ENCODE data around the gene MED12L.

MED12L gene

GRCh38 chr3:151146071-151146730, 60.7 kb downstream of the MED12L start:
- no peak overlapping the region for H3K27ac Mint-ChIP-seq
- H3K27me3 Mint-ChIP-seq (ENCODE audit: low read depth) = no peaks in the 10 kb centered on the region
- no peak overlapping the region for H3K4me3 Mint-ChIP-seq
- peak; percentile 90 to 95 (median 92) for TF ChIP-seq CTCF (IDR thresholded peaks at IDR 0.05; ENCODE audit: unreplicated experiment in 3 of 3)
- H3K36me3 Mint-ChIP-seq (ENCODE audit: low read depth) = peaks cover 6% of the 10 kb centered on the region
- peaks cover 18% of the 10 kb centered on the region for H3K4me1 Mint-ChIP-seq
- no peaks in the 10 kb centered on the region for H3K9me3 Mint-ChIP-seq

- no peaks in the 10 kb centered on the region for H3K27me3 Mint-ChIP-seq (ENCODE audit: low read depth)
- no peaks in the 10 kb centered on the region for H3K9me3 Mint-ChIP-seq
- peaks cover 18% of the 10 kb centered on the region for H3K4me1 Mint-ChIP-seq
- no peak for TF ChIP-seq CTCF (IDR thresholded peaks at IDR 0.05; ENCODE audit: unreplicated experiment in 3 of 3)
- no peak overlapping the region for H3K4me3 Mint-ChIP-seq
- no peak overlapping the region for H3K27ac Mint-ChIP-seq
- H3K36me3 Mint-ChIP-seq (ENCODE audit: low read depth) = peaks cover 6% of the 10 kb centered on the region
Observed at GRCh38 chr3:151146731-151147091, 61.2 kb downstream of the MED12L start.

DNA sequence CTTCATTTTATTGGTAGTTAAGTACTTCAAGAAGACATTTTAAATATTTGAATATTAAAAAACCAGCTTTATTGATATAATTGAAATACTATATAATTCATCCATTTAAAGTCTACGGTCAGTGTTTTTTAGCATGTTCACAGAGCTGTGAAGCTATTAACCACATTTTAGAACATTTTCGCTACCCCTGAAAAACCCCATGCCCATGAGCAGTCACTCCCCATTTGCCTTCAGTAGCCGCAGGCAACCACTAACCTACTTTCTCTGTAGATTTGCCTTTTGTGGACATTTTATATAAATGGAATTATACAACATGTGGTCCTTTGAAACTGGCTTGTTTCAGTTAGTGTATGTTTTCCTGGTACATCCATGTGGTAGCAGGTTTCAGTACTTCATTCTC, 61.8 kb downstream of the MED12L start:
- Mint-ChIP-seq H3K27me3 (ENCODE audit: low read depth) (no peaks in the 10 kb centered on the region), H3K27ac (no peak overlapping the region), H3K9me3 (no peaks in the 10 kb centered on the region), H3K36me3 (ENCODE audit: low read depth) (peaks cover 6% of the 10 kb centered on the region), H3K4me3 (no peak overlapping the region), H3K4me1 (peaks cover 18% of the 10 kb centered on the region)
- no peak for TF ChIP-seq CTCF (IDR thresholded peaks at IDR 0.05; ENCODE audit: unreplicated experiment in 3 of 3)

DNA sequence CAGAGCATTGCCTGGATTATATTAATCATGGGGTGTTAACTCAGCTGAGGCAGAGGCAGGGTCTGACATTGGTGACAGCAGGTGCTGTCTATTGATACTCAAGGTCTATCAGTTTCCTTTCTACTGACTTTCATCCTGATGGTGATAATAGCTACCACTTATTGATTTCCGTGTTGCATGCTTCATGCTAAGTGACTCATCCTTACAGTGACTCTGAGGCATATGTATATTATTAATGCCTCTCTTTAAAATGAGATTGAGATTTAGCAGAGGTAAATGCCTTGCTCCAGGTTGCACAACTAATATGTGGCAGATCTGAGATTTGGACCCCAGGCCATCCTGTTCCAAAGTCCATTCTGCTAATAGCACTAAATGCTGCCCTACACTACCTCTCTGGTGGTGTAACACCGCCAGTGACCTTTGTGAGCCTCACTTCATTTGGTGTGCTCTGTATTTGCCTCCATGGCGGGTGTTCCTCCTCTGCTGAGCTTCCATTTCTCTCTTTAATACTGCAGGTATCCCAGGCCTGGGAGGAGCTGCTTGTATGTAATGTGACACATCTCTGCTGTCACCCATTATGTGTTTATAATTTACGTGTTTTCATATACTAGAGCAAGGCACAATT, 67.1 kb downstream of the MED12L start:
- Mint-ChIP-seq H3K27ac (no peak overlapping the region), H3K36me3 (ENCODE audit: low read depth) (peaks cover 6% of the 10 kb centered on the region), H3K27me3 (ENCODE audit: low read depth) (peaks cover 3% of the 10 kb centered on the region), H3K4me3 (no peak overlapping the region), H3K4me1 (no peaks in the 10 kb centered on the region), H3K9me3 (no peaks in the 10 kb centered on the region)
- TF ChIP-seq CTCF (IDR thresholded peaks at IDR 0.05; ENCODE audit: unreplicated experiment in 3 of 3) = no peak

- H3K27me3 Mint-ChIP-seq (ENCODE audit: low read depth) = peaks cover 3% of the 10 kb centered on the region
- no peaks in the 10 kb centered on the region for H3K4me1 Mint-ChIP-seq
- H3K27ac Mint-ChIP-seq = no peak overlapping the region
- peaks cover 14% of the 10 kb centered on the region for H3K36me3 Mint-ChIP-seq (ENCODE audit: low read depth)
- no peak overlapping the region for H3K4me3 Mint-ChIP-seq
- H3K9me3 Mint-ChIP-seq = no peaks in the 10 kb centered on the region
- TF ChIP-seq CTCF (IDR thresholded peaks at IDR 0.05; ENCODE audit: unreplicated experiment in 3 of 3) = no peak
Observed at GRCh38 chr3:151154566-151154965, 69.1 kb downstream of the MED12L start.

Measured in nephron (organoid).